A673 (cell line): ENCODE data around the gene BACH1. TPM values are rescaled to one million over a fixed set of nuclear protein-coding genes. Genes with fewer than 3 reads are reported as not detected.

Experiments used
- BruUV-seq: library from RNA; stranded (reverse); fragments of 400-500 nt; replicated peaks from 2 replicates; lab custom pipeline; 2021; lab: Mats Ljungman, UMichigan
- CTCF ChIA-PET: fragments of 300-600 bp; sonication (Branson Sonifier 250); formaldehyde crosslinking; loops from one replicate; lab custom pipeline; 2022; ENCODE audit warnings: antibody characterized with exemption; lab: Charles Lee
- POLR2A ChIA-PET: fragments of 300-600 bp; sonication (Branson Sonifier 250); formaldehyde crosslinking; loops from one replicate; lab custom pipeline; 2022; ENCODE audit warnings: antibody characterized with exemption; ENCODE audit not compliant: low non-redundant PET; lab: Charles Lee
- DNase-seq: peaks from one replicate; pipeline ENCODE4 v3.0.0-alpha.2; 2015; ENCODE audit warnings: low spot score
- H3K27ac ChIP-seq: fragments of 200-600 bp; sonication (generic); 2 replicates; pipeline ENCODE4 v1.5.1; 2016; ENCODE audit warnings: mixed run types, low read depth, mild to moderate bottlenecking, mixed read lengths, antibody characterized with exemption, low read length; ENCODE audit not compliant: poor library complexity, severe bottlenecking
- H3K27me3 ChIP-seq: fragments of 200-600 bp; sonication (generic); replicated peaks from 2 replicates; pipeline ENCODE4 v1.6.1; 2017; ENCODE audit warnings: mixed run types, low read depth, mild to moderate bottlenecking, mixed read lengths, antibody characterized with exemption, low read length; ENCODE audit not compliant: insufficient read depth, poor library complexity
- H3K36me3 ChIP-seq: fragments of 200-600 bp; sonication (generic); 2 replicates; pipeline ENCODE4 v1.6.1; 2016; ENCODE audit warnings: mixed run types, mild to moderate bottlenecking, mixed read lengths, antibody characterized with exemption, low read length; ENCODE audit not compliant: insufficient read depth, poor library complexity, severe bottlenecking
- H3K4me1 ChIP-seq: fragments of 200-600 bp; sonication (generic); 2 replicates; pipeline ENCODE4 v1.6.1; 2017; ENCODE audit warnings: mixed run types, mild to moderate bottlenecking, mixed read lengths, antibody characterized with exemption, low read length; ENCODE audit not compliant: insufficient read depth, poor library complexity, severe bottlenecking
- H3K4me3 ChIP-seq: fragments of 200-600 bp; sonication (generic); 2 replicates; pipeline ENCODE4 v1.5.1; 2016; ENCODE audit warnings: low read depth, mixed run types, mild to moderate bottlenecking, mixed read lengths, low read length; ENCODE audit not compliant: poor library complexity, severe bottlenecking
- H3K9me3 ChIP-seq: fragments of 200-600 bp; sonication (generic); 2 replicates; pipeline ENCODE4 v1.6.1; 2016; ENCODE audit warnings: mixed run types, low read depth, mild to moderate bottlenecking, mixed read lengths, antibody characterized with exemption, low read length; ENCODE audit not compliant: poor library complexity, severe bottlenecking
- CTCF ChIP-seq: fragments of 300-800, 200-600 bp; sonication (generic); conservative IDR thresholded peaks from 2 replicates; pipeline ENCODE4 v1.5.1; 2017; ENCODE audit warnings: low read depth, mild to moderate bottlenecking, antibody characterized with exemption, low read length, moderate library complexity, mixed read lengths
- EZH2 ChIP-seq: fragments of 200-600 bp; sonication (generic); IDR thresholded peaks from 2 replicates; pipeline ENCODE4 v1.6.1; 2017; ENCODE audit warnings: borderline replicate concordance, low read depth, mild to moderate bottlenecking, mixed read lengths, antibody characterized with exemption, low read length; ENCODE audit not compliant: poor library complexity, severe bottlenecking
- intact Hi-C: fragments of 100-400 bp; cut with micrococcal nuclease; formaldehyde crosslinking; loops from one replicate; pipeline ENCODE4 v1.10.0; 2022; ENCODE audit not compliant: unreplicated experiment
- total RNA-seq: library from RNA; stranded (reverse); gene quantifications from 2 replicates; pipeline ENCODE4 v1.2.3, GENCODE V29; 2021

Gene BACH1
- total RNA-seq, 1 experiment from 2014 or later = 103 TPM

GRCh38 chr21:29290240-29290639 is 8.5 kb upstream of the BACH1 start:
- BruUV-seq = no TSS peak

GRCh38 chr21:29293495-29293894 is 5.2 kb upstream of the BACH1 start:
- intact Hi-C loops = no loop called here
- H3K9me3 ChIP-seq = no peaks in the 10 kb centered on the region
- no TSS peak for BruUV-seq
- ChIA-PET POLR2A (interaction anchor here (0.7 kb wide), 1 partner anchor 107 kb away, joined by 3 read pairs; no protein-coding TSS in a partner anchor), CTCF (no interaction called here)
- TF ChIP-seq EZH2 = no peak
- TF ChIP-seq CTCF = no peak
- H3K4me3 ChIP-seq = no peak overlapping the region
- DNase-seq = no peak
- H3K4me1 ChIP-seq = peaks cover 22% of the 10 kb centered on the region
- H3K27ac ChIP-seq = no peak overlapping the region
- H3K36me3 ChIP-seq = no peaks in the 10 kb centered on the region
- no peaks in the 10 kb centered on the region for H3K27me3 ChIP-seq

More at GRCh38 chr21:29290240-29290639, 8.5 kb upstream of the BACH1 start:
- H3K27me3 ChIP-seq = no peaks in the 10 kb centered on the region
- DNase-seq = no peak
- POLR2A ChIA-PET = interaction anchor here (0.6 kb wide), 1 partner anchor 45 kb away, joined by 3 read pairs; no protein-coding TSS in a partner anchor
- CTCF ChIA-PET = no interaction called here
- no peaks in the 10 kb centered on the region for H3K9me3 ChIP-seq
- intact Hi-C loops = no loop called here
- H3K36me3 ChIP-seq = no peaks in the 10 kb centered on the region
- no peak overlapping the region for H3K4me3 ChIP-seq
- H3K27ac ChIP-seq = no peak overlapping the region
- peaks cover 34% of the 10 kb centered on the region for H3K4me1 ChIP-seq
- TF ChIP-seq EZH2 (no peak), CTCF (no peak)

- Histone ChIP-seq H3K9me3 (no peaks in the 10 kb centered on the region), H3K27ac (no peak overlapping the region), H3K4me1 (peaks cover 6% of the 10 kb centered on the region), H3K27me3 (no peaks in the 10 kb centered on the region), H3K4me3 (no peak overlapping the region), H3K36me3 (no peaks in the 10 kb centered on the region)
- POLR2A ChIA-PET = no interaction called here
- intact Hi-C loops = no loop called here
- TF ChIP-seq CTCF (no peak), EZH2 (no peak)
- CTCF ChIA-PET = no interaction called here
- no TSS peak for BruUV-seq
- DNase-seq = no peak
Observed at GRCh38 chr21:29295066-29295650, 3.6 kb upstream of the BACH1 start.
